Measurements from ENCODE around the gene INHBC.
"Not testable (repeated sequence)": the region's sequence is repeated elsewhere in the genome, so short reads cannot be mapped to it uniquely, and the experiment has no call there.

Gene INHBC

GRCh38 chr12:57441846-57442427 is 7.4 kb downstream of the INHBC start (continued):
- TF ChIP-seq ZNF529 (tag by site-specific recombination; IDR thresholded peaks at IDR 0.05; ENCODE audit: insufficient replicate concordance) = no peak
- no peak for TF ChIP-seq ZNF555 (tag by site-specific recombination; conservative IDR thresholded peaks at IDR 0.05)
- TF ChIP-seq ZNF837 (tag by site-specific recombination; IDR thresholded peaks at IDR 0.05) = no peak
- no peak for TF ChIP-seq ZNF514 (tag by site-specific recombination; IDR thresholded peaks at IDR 0.05)
- TF ChIP-seq GLIS1 (tag by site-specific recombination; IDR thresholded peaks at IDR 0.05) = no peak
- no peak for TF ChIP-seq ZNF549 (tag by site-specific recombination; IDR thresholded peaks at IDR 0.05)
- no peak for TF ChIP-seq ZBTB6 (tag by site-specific recombination; IDR thresholded peaks at IDR 0.05)

- POLR2A ChIA-PET; H3K36me3 ChIP-seq (ENCODE audit: control insufficient read depth in 2 of 2, insufficient read depth in 1 of 2, low read length in 2 of 2); H3K4me1 ChIP-seq (ENCODE audit: control insufficient read depth, insufficient read depth, low read length); H3K27ac ChIP-seq (ENCODE audit: extremely low read depth, low read depth, low read length); H3K9me3 ChIP-seq (ENCODE audit: control insufficient read depth, insufficient read depth, low read depth, low read length); H3K4me3 ChIP-seq (ENCODE audit: low read depth, low read length): not testable (repeated sequence)
- peak; percentile 77 for TF ChIP-seq PRDM10 (tag by site-specific recombination; IDR thresholded peaks at IDR 0.05)
- CTCF ChIA-PET = interaction anchor here (0.5 to 1.6 kb wide), 3 partner anchors 9 to 162 kb away, joined by 8 to 12 read pairs (median 8); partner anchors contain the start of gene INHBE
Measured at GRCh38 chr12:57444337-57444736, 9.8 kb downstream of the INHBC start.

- no peak overlapping the region for H3K27ac ChIP-seq (ENCODE audit: extremely low read depth, low read depth, low read length)
- no peaks in the 10 kb centered on the region for H3K36me3 ChIP-seq (ENCODE audit: control insufficient read depth in 2 of 2, insufficient read depth in 1 of 2, low read length in 2 of 2)
- H3K4me3 ChIP-seq (ENCODE audit: low read depth, low read length) = no peak overlapping the region
- no peaks in the 10 kb centered on the region for H3K9me3 ChIP-seq (ENCODE audit: control insufficient read depth, insufficient read depth, low read depth, low read length)
- CTCF ChIA-PET = interaction anchor here (0.6 to 1.6 kb wide), 3 partner anchors 8 to 168 kb away, joined by 4 to 12 read pairs (median 8); partner anchors contain the start of gene INHBE
- POLR2A ChIA-PET = no interaction called here
- no peak for TF ChIP-seq ZSCAN30 (tag by site-specific recombination; IDR thresholded peaks at IDR 0.05)
- no peak for TF ChIP-seq ZNF501 (tag by site-specific recombination; IDR thresholded peaks at IDR 0.05)
- peak; percentile 81 for TF ChIP-seq ZNF121 (tag by site-specific recombination; IDR thresholded peaks at IDR 0.05)
- no peak for TF ChIP-seq GFI1B (tag by site-specific recombination; IDR thresholded peaks at IDR 0.05)
- no peak for TF ChIP-seq ZNF600 (tag by site-specific recombination; IDR thresholded peaks at IDR 0.05)
- TF ChIP-seq ZNF350 (tag by site-specific recombination; IDR thresholded peaks at IDR 0.05) = no peak
- no peak for TF ChIP-seq TCF7L2 (IDR thresholded peaks at IDR 0.05; ENCODE audit: borderline replicate concordance, low read depth, low read length)
- no peak for TF ChIP-seq ZSCAN16 (tag by site-specific recombination; IDR thresholded peaks at IDR 0.05)
- TF ChIP-seq ZNF624 (tag by site-specific recombination; IDR thresholded peaks at IDR 0.05) = no peak
- no peak for TF ChIP-seq ZNF837 (tag by site-specific recombination; IDR thresholded peaks at IDR 0.05)
- no peak for TF ChIP-seq KLF7 (tag by site-specific recombination; IDR thresholded peaks at IDR 0.05; ENCODE audit: borderline replicate concordance)
- no peak for TF ChIP-seq ZNF768 (tag by site-specific recombination; IDR thresholded peaks at IDR 0.05)
- TF ChIP-seq ZNF404 (tag by site-specific recombination; IDR thresholded peaks at IDR 0.05) = no peak
- TF ChIP-seq ZNF433 (tag by site-specific recombination; IDR thresholded peaks at IDR 0.05; ENCODE audit: low read depth) = no peak
- TF ChIP-seq PRDM10 (tag by site-specific recombination; IDR thresholded peaks at IDR 0.05) = 0 out of 2 replicates have a peak, but pooled peaks have one; percentile 2
- no peak for TF ChIP-seq ZNF138 (tag by site-specific recombination; IDR thresholded peaks at IDR 0.05; ENCODE audit: borderline replicate concordance)
- no peak for TF ChIP-seq ZNF221 (tag by site-specific recombination; IDR thresholded peaks at IDR 0.05; ENCODE audit: borderline replicate concordance)
- H3K4me1 ChIP-seq (ENCODE audit: control insufficient read depth, insufficient read depth, low read length) = no peaks in the 10 kb centered on the region
Measured at GRCh38 chr12:57444744-57445143, 10.2 kb downstream of the INHBC start.
